Loucy (cell line): Measurements from ENCODE around the gene ST3GAL2.

Source experiments
- H2AFZ ChIP-seq: fragments of 200-600 bp; sonication (generic); 2 replicates; pipeline ENCODE4 v1.6.0; 2016; ENCODE audit warnings: antibody characterized with exemption, mild to moderate bottlenecking, low read length, moderate library complexity
- H3F3A ChIP-seq: fragments of 200-600 bp; 2 replicates; pipeline ENCODE4 v1.6.0; 2016; ENCODE audit warnings: antibody characterized with exemption, low read depth, mild to moderate bottlenecking
- H3K27me3 ChIP-seq: fragments of 200-600 bp; sonication (generic); 2 replicates; pipeline ENCODE4 v1.6.1; 2014; ENCODE audit warnings: low read length, mild to moderate bottlenecking; ENCODE audit not compliant: insufficient read depth, poor library complexity, severe bottlenecking
- H3K36me3 ChIP-seq: fragments of 200-600 bp; sonication (generic); 2 replicates; pipeline ENCODE4 v1.6.1; 2016; ENCODE audit warnings: low read length; ENCODE audit not compliant: insufficient read depth
- H3K4me1 ChIP-seq: fragments of 200-600 bp; sonication (generic); 2 replicates; pipeline ENCODE4 v1.5.1; 2014; ENCODE audit warnings: low read length, mild to moderate bottlenecking; ENCODE audit not compliant: insufficient read depth, poor library complexity, severe bottlenecking
- H3K4me2 ChIP-seq: fragments of 200-600 bp; sonication (generic); 2 replicates; pipeline ENCODE4 v1.6.0; 2014; ENCODE audit warnings: antibody characterized with exemption, low read length, low read depth, mild to moderate bottlenecking; ENCODE audit not compliant: poor library complexity, severe bottlenecking
- H3K4me3 ChIP-seq: fragments of 200-600 bp; sonication (generic); 2 replicates; pipeline ENCODE4 v1.5.1; 2014; ENCODE audit warnings: low read length, mild to moderate bottlenecking, mixed read lengths; ENCODE audit not compliant: poor library complexity, severe bottlenecking
- H3K79me2 ChIP-seq: fragments of 200-600 bp; sonication (generic); 2 replicates; pipeline ENCODE4 v1.6.1; 2014; ENCODE audit warnings: low read length; ENCODE audit not compliant: insufficient read depth
- H3K9ac ChIP-seq: fragments of 200-600 bp; sonication (generic); 2 replicates; pipeline ENCODE4 v1.6.0; 2014; ENCODE audit warnings: mild to moderate bottlenecking, low read depth, low read length, moderate library complexity; ENCODE audit not compliant: poor library complexity, severe bottlenecking
- H3K9me2 ChIP-seq: fragments of 200-600 bp; sonication (generic); replicated peaks from 2 replicates; pipeline ENCODE4 v1.6.1; 2016; ENCODE audit warnings: low read depth, low read length, mixed read lengths
- H3K9me3 ChIP-seq: fragments of 200-600 bp; sonication (generic); 2 replicates; pipeline ENCODE4 v1.6.1; 2014; ENCODE audit warnings: mild to moderate bottlenecking, antibody characterized with exemption, low read length, low read depth; ENCODE audit not compliant: insufficient read depth
- H4K20me1 ChIP-seq: fragments of 200-600 bp; sonication (generic); 2 replicates; pipeline ENCODE4 v1.6.0; 2014; ENCODE audit warnings: antibody characterized with exemption, low read length, mild to moderate bottlenecking; ENCODE audit not compliant: insufficient read depth, poor library complexity, severe bottlenecking
- CTCF ChIP-seq: fragments of 200-600 bp; sonication (generic); conservative IDR thresholded peaks from 2 replicates; pipeline ENCODE4 v1.5.1; 2014; ENCODE audit warnings: mild to moderate bottlenecking, antibody characterized with exemption, low read length
- EZH2phosphoT487 ChIP-seq: fragments of 200-600 bp; IDR thresholded peaks from 2 replicates; pipeline ENCODE4 v1.6.1; 2018; ENCODE audit warnings: antibody characterized with exemption, mild to moderate bottlenecking, moderate library complexity, borderline replicate concordance

ST3GAL2 gene

GRCh38 chr16:70398177-70398743, 40.6 kb downstream of the ST3GAL2 start:
- Histone ChIP-seq H3K36me3 (peaks cover 30% of the 10 kb centered on the region; the same call in 1 of the 2 replicates), H3F3A (no peaks in the 10 kb centered on the region), H3K4me1 (no peaks in the 10 kb centered on the region), H3K4me3 (no peak overlapping the region), H3K4me2 (no peak overlapping the region), H3K9ac (no peak overlapping the region), H2AFZ (no peak overlapping the region), H3K9me3 (no peaks in the 10 kb centered on the region), H4K20me1 (peaks cover 17% of the 10 kb centered on the region), H3K9me2 (no peaks in the 10 kb centered on the region), H3K79me2 (0 out of 2 replicates have a peak, but pooled peaks cover 6% of the 10 kb centered on the region), H3K27me3 (no peaks in the 10 kb centered on the region)
- TF ChIP-seq EZH2phosphoT487: no peak
- TF ChIP-seq CTCF: no peak

GRCh38 chr16:70396246-70396904, 42.5 kb downstream of the ST3GAL2 start:
- Histone ChIP-seq H4K20me1 (peaks cover 12% of the 10 kb centered on the region), H3F3A (no peaks in the 10 kb centered on the region), H3K9me2 (no peaks in the 10 kb centered on the region), H3K9ac (no peak overlapping the region), H3K27me3 (no peaks in the 10 kb centered on the region), H3K4me2 (no peak overlapping the region), H3K4me3 (no peak overlapping the region), H3K79me2 (0 out of 2 replicates have a peak, but pooled peaks cover 4% of the 10 kb centered on the region), H3K9me3 (no peaks in the 10 kb centered on the region), H3K4me1 (no peaks in the 10 kb centered on the region), H2AFZ (no peak overlapping the region), H3K36me3 (peaks cover 30% of the 10 kb centered on the region; the same call in 1 of the 2 replicates)
- no peak for TF ChIP-seq CTCF
- no peak for TF ChIP-seq EZH2phosphoT487

GRCh38 chr16:70395345-70395901, 43.5 kb downstream of the ST3GAL2 start:
- H3K4me1 ChIP-seq: no peaks in the 10 kb centered on the region
- H3K9me3 ChIP-seq: no peaks in the 10 kb centered on the region
- no peak overlapping the region for H3K9ac ChIP-seq
- no peaks in the 10 kb centered on the region for H3F3A ChIP-seq
- TF ChIP-seq EZH2phosphoT487 (no peak), CTCF (peak; percentile 95)
- H2AFZ ChIP-seq: no peak overlapping the region
- H3K9me2 ChIP-seq: no peaks in the 10 kb centered on the region
- no peaks in the 10 kb centered on the region for H3K79me2 ChIP-seq
- H3K4me2 ChIP-seq: no peak overlapping the region
- peaks cover 4% of the 10 kb centered on the region for H4K20me1 ChIP-seq
- H3K27me3 ChIP-seq: no peaks in the 10 kb centered on the region
- peaks cover 30% of the 10 kb centered on the region; the same call in 1 of the 2 replicates for H3K36me3 ChIP-seq
- no peak overlapping the region for H3K4me3 ChIP-seq
